Measurements from ENCODE around the gene PTGR3. TPM values are rescaled to one million over a fixed set of nuclear protein-coding genes. Genes with fewer than 3 reads are reported as not detected.
A peak's percentile ranks its signal among the peaks of the same experiment; 100 is the strongest.

PTGR3 gene
- total RNA-seq, 1 donor from 2014 or later = 26.3 TPM

GRCh38 chr18:75206452-75207309 is 2.3 kb downstream of the PTGR3 start:
- H3K27ac Mint-ChIP-seq (ENCODE audit: unreplicated experiment) = no peak overlapping the region

GRCh38 chr18:75205514-75206132 is 3.3 kb downstream of the PTGR3 start:
- no peak for TF ChIP-seq CTCF (IDR thresholded peaks at IDR 0.05; ENCODE audit: unreplicated experiment)
- peak overlapping the region; percentile 88 for H3K4me3 Mint-ChIP-seq (ENCODE audit: unreplicated experiment)
- no peaks in the 10 kb centered on the region for H3K9me3 Mint-ChIP-seq (ENCODE audit: unreplicated experiment)
- peaks cover 26% of the 10 kb centered on the region for H3K27me3 Mint-ChIP-seq (ENCODE audit: unreplicated experiment)
- peaks cover 22% of the 10 kb centered on the region for H3K36me3 Mint-ChIP-seq (ENCODE audit: low read depth, unreplicated experiment)
- DNase-seq (ENCODE audit: low spot score) = no peak
- H3K27ac Mint-ChIP-seq (ENCODE audit: unreplicated experiment) = no peak overlapping the region
- peaks cover 37% of the 10 kb centered on the region for H3K4me1 Mint-ChIP-seq (ENCODE audit: unreplicated experiment)

More at GRCh38 chr18:75206452-75207309, 2.3 kb downstream of the PTGR3 start:
- Mint-ChIP-seq H3K9me3 (ENCODE audit: unreplicated experiment) (no peaks in the 10 kb centered on the region), H3K36me3 (ENCODE audit: low read depth, unreplicated experiment) (peaks cover 14% of the 10 kb centered on the region), H3K4me1 (ENCODE audit: unreplicated experiment) (peaks cover 43% of the 10 kb centered on the region), H3K4me3 (ENCODE audit: unreplicated experiment) (peak overlapping the region; percentile 95), H3K27me3 (ENCODE audit: unreplicated experiment) (peaks cover 26% of the 10 kb centered on the region)
- no peak for TF ChIP-seq CTCF (IDR thresholded peaks at IDR 0.05; ENCODE audit: unreplicated experiment)
- no peak for DNase-seq (ENCODE audit: low spot score)

GRCh38 chr18:75204732-75205513 is 4.0 kb downstream of the PTGR3 start:
- H3K4me3 Mint-ChIP-seq (ENCODE audit: unreplicated experiment) = peak overlapping the region; percentile 88
- no peak overlapping the region for H3K27ac Mint-ChIP-seq (ENCODE audit: unreplicated experiment)
- peaks cover 17% of the 10 kb centered on the region for H3K36me3 Mint-ChIP-seq (ENCODE audit: low read depth, unreplicated experiment)
- peaks cover 30% of the 10 kb centered on the region for H3K4me1 Mint-ChIP-seq (ENCODE audit: unreplicated experiment)
- no peak for TF ChIP-seq CTCF (IDR thresholded peaks at IDR 0.05; ENCODE audit: unreplicated experiment)
- DNase-seq (ENCODE audit: low spot score) = peak; percentile 24
- H3K9me3 Mint-ChIP-seq (ENCODE audit: unreplicated experiment) = no peaks in the 10 kb centered on the region
- peaks cover 21% of the 10 kb centered on the region for H3K27me3 Mint-ChIP-seq (ENCODE audit: unreplicated experiment)

- H3K4me3 Mint-ChIP-seq (ENCODE audit: unreplicated experiment) = no peak overlapping the region
- peaks cover 18% of the 10 kb centered on the region for H3K27me3 Mint-ChIP-seq (ENCODE audit: unreplicated experiment)
These were observed 4.6 kb downstream of the PTGR3 start for GRCh38 chr18:75204269-75204731.

More at GRCh38 chr18:75204269-75204731, 4.6 kb downstream of the PTGR3 start:
- DNase-seq (ENCODE audit: low spot score) = peak; percentile 36
- Mint-ChIP-seq H3K36me3 (ENCODE audit: low read depth, unreplicated experiment) (peaks cover 13% of the 10 kb centered on the region), H3K9me3 (ENCODE audit: unreplicated experiment) (no peaks in the 10 kb centered on the region), H3K4me1 (ENCODE audit: unreplicated experiment) (peaks cover 26% of the 10 kb centered on the region), H3K27ac (ENCODE audit: unreplicated experiment) (no peak overlapping the region)
- no peak for TF ChIP-seq CTCF (IDR thresholded peaks at IDR 0.05; ENCODE audit: unreplicated experiment)
